DMS53 (cell line): ENCODE data around the gene OR4D6.
"Not testable (repeated sequence)": the region's sequence is repeated elsewhere in the genome, so short reads cannot be mapped to it uniquely, and the experiment has no call there.

Experiments
- DNase-seq: peaks from one replicate; lab custom pipeline; 2025; lab: John Stamatoyannopoulos, UW

Gene OR4D6

GRCh38 chr11:59456661-59457060 lies at the start of gene OR4D6:
TSS of gene OR4D6 (plus strand) at chr11:59456961. CDS start at chr11:59456961, 0 bp downstream.
- no peak for DNase-seq

GRCh38 chr11:59413646-59414045 lies 43.1 kb upstream of the OR4D6 start:
- DNase-seq, result no peak

- DNase-seq, result no peak
These were observed 41.6 kb upstream of the OR4D6 start for GRCh38 chr11:59415111-59415510.

- DNase-seq, result no peak
These were observed 40.1 kb upstream of the OR4D6 start for GRCh38 chr11:59416613-59417012.

- no peak for DNase-seq
These were observed 39.7 kb upstream of the OR4D6 start for GRCh38 chr11:59417023-59417422.

GRCh38 chr11:59418156-59418555 lies 38.6 kb upstream of the OR4D6 start:
- DNase-seq, result no peak

- DNase-seq, result no peak
These were observed 32.9 kb upstream of the OR4D6 start for GRCh38 chr11:59423835-59424234.

GRCh38 chr11:59425131-59425530 lies 31.6 kb upstream of the OR4D6 start:
- DNase-seq, result no peak

GRCh38 chr11:59426361-59427067 lies 30.2 kb upstream of the OR4D6 start, which contains the start of gene OR5A2:
TSS of gene OR5A2 (minus strand) at chr11:59426413. CDS start at chr11:59422953, 3,460 bp downstream.
- DNase-seq, result no peak

- DNase-seq, result no peak
These were observed 29.7 kb upstream of the OR4D6 start for GRCh38 chr11:59427068-59427382.

- peak; percentile 66 for DNase-seq
These were observed 26.7 kb upstream of the OR4D6 start for GRCh38 chr11:59429924-59430516.

GRCh38 chr11:59436169-59436568 lies 20.6 kb upstream of the OR4D6 start, which contains the start of gene OR5A1:
TSS of gene OR5A1 (plus strand) at chr11:59436469. CDS start at chr11:59443169, 6,700 bp downstream.
- DNase-seq, result no peak

- DNase-seq, result no peak
These were observed 19.0 kb upstream of the OR4D6 start for GRCh38 chr11:59437770-59438169.

- DNase-seq, result not testable (repeated sequence)
These were observed 11.1 kb upstream of the OR4D6 start for GRCh38 chr11:59445624-59446023.

- DNase-seq, result no peak
These were observed 8.3 kb upstream of the OR4D6 start for GRCh38 chr11:59448484-59448883.

- DNase-seq, result no peak
These were observed 3.2 kb downstream of the OR4D6 start for GRCh38 chr11:59459916-59460315.

GRCh38 chr11:59463190-59463641 lies 6.5 kb downstream of the OR4D6 start:
- DNase-seq, result no peak

GRCh38 chr11:59473015-59473414 lies 16.3 kb downstream of the OR4D6 start, which contains the start of gene OR4D10:
TSS of gene OR4D10 (plus strand) at chr11:59473315. CDS start at chr11:59477430, 4,115 bp downstream.
- no peak for DNase-seq

GRCh38 chr11:59475176-59475575 lies 18.4 kb downstream of the OR4D6 start:
- DNase-seq, result no peak

- DNase-seq, result no peak
These were observed 23.1 kb downstream of the OR4D6 start for GRCh38 chr11:59479906-59480305.

GRCh38 chr11:59480359-59480758 lies 23.6 kb downstream of the OR4D6 start:
- DNase-seq, result no peak

GRCh38 chr11:59501931-59502330 lies 45.2 kb downstream of the OR4D6 start:
- DNase-seq, result no peak

- DNase-seq, result no peak
These were observed 46.5 kb downstream of the OR4D6 start, which contains the start of gene OR4D11 for GRCh38 chr11:59503276-59503675. TSS of gene OR4D11 (plus strand) at chr11:59503576. CDS start at chr11:59503576, 0 bp downstream.
